CD14-positive monocyte (primary cell): ENCODE data around the gene ARID4B. TPM values are rescaled to one million over a fixed set of nuclear protein-coding genes. Genes with fewer than 3 reads are reported as not detected.

Experiments
- DNase-seq, 3 donors: peaks; one replicate each; pipeline ENCODE4 v3.0.0-alpha.2; 2011 to 2022
- H2AFZ ChIP-seq: 2 replicates; pipeline ENCODE4 v1.6.0; 2012; ENCODE audit warnings: mild to moderate bottlenecking, low read depth, low read length, inconsistent platforms; ENCODE audit not compliant: insufficient read depth, poor library complexity, severe bottlenecking
- H3K27ac ChIP-seq, 2 donors: 1 replicate in 1 of 2; 2 replicates in 1 of 2; pipeline ENCODE4 v1.5.1; 2012 to 2013; ENCODE audit warnings: low read length in 2 of 2, control low read depth in 1 of 2, inconsistent platforms in 1 of 2, low read depth in 1 of 2, mild to moderate bottlenecking in 1 of 2
- H3K27me3 ChIP-seq, 2 donors: one replicate each; pipeline versions ENCODE4 v1.6.0 to v1.6.1; 2011 to 2013; ENCODE audit warnings: low read length in 2 of 2; ENCODE audit not compliant: control insufficient read depth in 2 of 2, insufficient read depth in 2 of 2
- H3K36me3 ChIP-seq, 2 donors: replicated peaks in 1 of 2; 1 replicate in 1 of 2; 2 replicates in 1 of 2; pipeline versions ENCODE4 v1.5.1 to v1.6.1; 2012 to 2013; ENCODE audit warnings: low read length in 2 of 2, control low read depth in 1 of 2, inconsistent platforms in 1 of 2, mild to moderate bottlenecking in 1 of 2; ENCODE audit not compliant: insufficient read depth in 2 of 2, control insufficient read depth in 1 of 2
- H3K4me1 ChIP-seq, 2 donors: 1 replicate in 1 of 2; 2 replicates in 1 of 2; pipeline versions ENCODE4 v1.5.1 to v1.6.1; 2012 to 2013; ENCODE audit warnings: low read length in 2 of 2, control low read depth in 1 of 2, inconsistent platforms in 1 of 2, mild to moderate bottlenecking in 1 of 2, moderate library complexity in 1 of 2; ENCODE audit not compliant: insufficient read depth in 2 of 2, control insufficient read depth in 1 of 2
- H3K4me2 ChIP-seq: replicated peaks from 2 replicates; pipeline ENCODE3; 2012; ENCODE audit warnings: low read length, moderate library complexity, mild to moderate bottlenecking; ENCODE audit not compliant: poor library complexity, severe bottlenecking; ENCODE audit errors: extremely low read depth
- H3K4me3 ChIP-seq, 3 experiments: fragments of 200-600 bp in 1 of 3; sonication (generic) in 1 of 3; replicated peaks in 1 of 3; 1 replicate in 2 of 3; 2 replicates in 1 of 3; pipeline ENCODE4 v1.5.1; 2011 to 2013; ENCODE audit warnings: low read length in 3 of 3, mild to moderate bottlenecking in 3 of 3, control low read depth in 2 of 3, low read depth in 2 of 3, inconsistent platforms in 1 of 3, moderate library complexity in 1 of 3
- H3K79me2 ChIP-seq: 2 replicates; pipeline ENCODE4 v1.6.0; 2012; ENCODE audit warnings: mild to moderate bottlenecking, control low read depth, inconsistent platforms, low read length, moderate library complexity; ENCODE audit not compliant: insufficient read depth
- H3K9ac ChIP-seq: 2 replicates; pipeline ENCODE4 v1.6.0; 2017; ENCODE audit warnings: low read length, mild to moderate bottlenecking; ENCODE audit not compliant: insufficient read depth, poor library complexity, severe bottlenecking
- H3K9me3 ChIP-seq, 2 donors: replicated peaks in 1 of 2; 1 replicate in 1 of 2; 2 replicates in 1 of 2; pipeline versions ENCODE4 v1.5.1 to v1.6.1; 2012 to 2013; ENCODE audit warnings: low read length in 2 of 2, control low read depth in 1 of 2; ENCODE audit not compliant: control insufficient read depth in 1 of 2, insufficient read depth in 1 of 2
- H4K20me1 ChIP-seq: 2 replicates; pipeline ENCODE4 v1.6.0; 2012; ENCODE audit warnings: mild to moderate bottlenecking, low read length, control low read depth, moderate library complexity; ENCODE audit not compliant: insufficient read depth
- H3K27ac Mint-ChIP-seq, 7 donors: one replicate each; pipeline ENCODE4 v1.8.0; 2020; ENCODE audit warnings: mild to moderate bottlenecking in 7 of 7, mixed read lengths in 7 of 7, moderate library complexity in 6 of 7, inconsistent platforms in 2 of 7
- H3K27me3 Mint-ChIP-seq, 3 donors: one replicate each; pipeline ENCODE4 v1.8.0; 2021 to 2022; ENCODE audit warnings: low read depth in 3 of 3, mild to moderate bottlenecking in 3 of 3, mixed read lengths in 3 of 3, moderate library complexity in 3 of 3, inconsistent platforms in 1 of 3
- H3K36me3 Mint-ChIP-seq, 2 donors: one replicate each; pipeline ENCODE4 v1.8.0; 2020; ENCODE audit warnings: mixed read lengths in 2 of 2, inconsistent platforms in 1 of 2, mild to moderate bottlenecking in 1 of 2
- H3K4me1 Mint-ChIP-seq: one replicate; pipeline ENCODE4 v1.8.0; 2020; ENCODE audit warnings: mild to moderate bottlenecking, mixed read lengths
- H3K4me3 Mint-ChIP-seq, 2 donors: one replicate each; pipeline ENCODE4 v1.8.0; 2020; ENCODE audit warnings: mild to moderate bottlenecking in 2 of 2, mixed read lengths in 2 of 2, moderate library complexity in 1 of 2
- H3K9me3 Mint-ChIP-seq, 7 donors: one replicate each; pipeline ENCODE4 v1.8.0; 2020 to 2022; ENCODE audit warnings: mixed read lengths in 7 of 7, mild to moderate bottlenecking in 6 of 7, moderate library complexity in 6 of 7, inconsistent platforms in 2 of 7
- CTCF ChIP-seq: fragments of 200-600 bp; IDR thresholded peaks from one replicate; pipeline ENCODE4 v1.8.0; 2022; ENCODE audit warnings: antibody characterized with exemption, mild to moderate bottlenecking
- WGBS: methylation state at CpG from one replicate; pipeline ENCODE4 v1.1.5; 2013; ENCODE audit warnings: missing lambda C conversion rate; ENCODE audit not compliant: insufficient coverage; 5-methylcytosine and 5-hydroxymethylcytosine counted together
- intact Hi-C, 2 donors: fragments of 100-400 bp; cut with micrococcal nuclease; formaldehyde crosslinking; loops; one replicate each; pipeline versions ENCODE4 v1.15.0 to v1.15.1; 2023
- polyA minus RNA-seq: library from RNA; depleted of rRNA, polyadenylated mRNA; stranded (reverse); fragments of >200 nt; gene quantifications from 2 replicates; pipeline ENCODE4 v1.2.3, GENCODE V29; 2012
- polyA plus RNA-seq, 3 donors: library from polyadenylated mRNA; depleted of rRNA in 1 of 3; unstranded in 2 of 3; stranded (reverse) in 1 of 3; fragments of 300-500 nt in 2 of 3; fragments of >200 nt in 1 of 3; fragmentation: Illumina TruSeq in 2 of 3; gene quantifications; 1 replicate in 2 of 3; 2 replicates in 1 of 3; pipeline ENCODE4 v1.2.3, GENCODE V29; 2012 to 2021
- total RNA-seq, 12 experiments: library from RNA in 1 of 12; stranded (reverse) in 1 of 12; fragments of 120-200 nt in 1 of 12; gene quantifications; one replicate each; pipeline ENCODE4 v1.2.4 and lab custom pipeline; 2013 to 2026; ENCODE audit warnings: mixed read lengths in 6 of 12, inconsistent platforms in 1 of 12

Gene ARID4B
- total RNA-seq (2013), result 47.7 TPM
- polyA plus RNA-seq (10 to 100 TPM in 2 of 3 donors, 1 to 10 TPM in 1; 9.3 to 15.4 (median 11.1) TPM), polyA minus RNA-seq (24.7 and 29.3 TPM in 2 replicates), total RNA-seq (lab: John Stamatoyannopoulos, UW) (133 to 184 (median 164) reads per million in 11 experiments)

DNA sequence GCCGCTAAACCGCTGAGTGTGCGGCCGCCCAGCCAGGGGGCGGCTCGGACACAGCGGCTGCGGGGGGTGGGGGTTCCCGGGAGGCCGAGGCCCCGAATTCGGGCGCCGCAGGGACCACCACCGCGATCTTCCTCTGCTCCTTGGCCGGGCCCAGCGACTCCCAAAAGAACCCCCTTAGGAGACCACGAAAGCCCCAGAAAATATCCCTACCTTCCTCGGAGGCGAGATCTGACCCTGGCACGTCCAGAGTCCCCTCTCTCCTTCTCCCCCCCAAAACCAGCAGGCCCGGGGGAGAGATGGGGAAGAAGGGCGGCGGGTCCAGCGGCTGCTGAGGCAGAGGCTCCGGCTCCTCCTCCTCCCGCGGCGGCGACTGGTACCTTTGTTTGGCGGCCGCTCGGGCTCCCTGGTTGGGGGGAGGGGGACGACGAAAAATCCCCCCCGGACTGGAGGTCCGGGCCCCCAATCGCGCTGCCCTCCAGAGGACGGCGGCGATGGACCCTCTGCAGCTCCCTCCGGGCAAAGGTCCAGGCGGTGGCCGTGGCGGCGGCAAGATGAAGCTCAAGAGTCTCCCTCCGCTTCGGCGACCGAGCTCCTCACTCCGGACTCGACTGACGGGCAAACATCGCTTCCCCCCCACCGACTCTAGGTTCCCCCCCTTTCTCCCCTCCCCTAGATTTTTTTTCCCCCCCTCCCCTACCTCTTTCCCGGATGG lies at the start of gene ARID4B:
TSS of gene ARID4B (minus strand) at position 621 of the 712 bp plus-strand sequence. CDS start 1,260 bp downstream, outside the sequence.
- H3K27ac ChIP-seq, result peak within 1 kb of the TSS; percentile 90 to 96
- H3K27me3 Mint-ChIP-seq, result peaks cover 0 to 2% (median 0%) of the 10 kb centered on the region in 3 donors
- peak within 1 kb of the TSS; percentile 95 to 98 (median 97) for H3K27ac Mint-ChIP-seq
- H3K9me3 ChIP-seq, result no peaks in the 10 kb centered on the region
- peaks cover 0 to under 1% of the 10 kb centered on the region in 2 donors for H3K36me3 ChIP-seq
- H4K20me1 ChIP-seq, result peaks cover 77% of the 10 kb centered on the region
- H3K4me1 ChIP-seq, result peaks cover 33 to 60% of the 10 kb centered on the region in 2 donors
- TF ChIP-seq CTCF, result no peak
- H3K4me3 Mint-ChIP-seq, result peak within 1 kb of the TSS; percentile 97 to 99
- 0% methylated on average over 32 of the region's 58 CpGs for WGBS
- H3K9ac ChIP-seq, result peak within 1 kb of the TSS; percentile 96
- H3K36me3 Mint-ChIP-seq, result peaks cover under 1 to 7% of the 10 kb centered on the region in 2 donors
- H3K27me3 ChIP-seq, result no peaks in the 10 kb centered on the region
- DNase-seq, result no peak
- H3K4me1 Mint-ChIP-seq, result peaks cover 29% of the 10 kb centered on the region
- H3K79me2 ChIP-seq, result peaks cover 90% of the 10 kb centered on the region
- peak within 1 kb of the TSS; percentile 75 for H2AFZ ChIP-seq
- peak within 1 kb of the TSS; percentile 93 for H3K4me2 ChIP-seq
- intact Hi-C loops, result loop anchor here (2.0 to 10.0 kb wide), 6 partner anchors 39 to 203 kb away; partner anchors contain the start of genes B3GALNT2 (in 2 of the 2), TBCE (in 2 of the 2), RBM34 (in 1 of the 2) and TOMM20 (in 1 of the 2)
- no peaks in the 10 kb centered on the region for H3K9me3 Mint-ChIP-seq
- peak within 1 kb of the TSS; percentile 81 to 99 (median 92) for H3K4me3 ChIP-seq

DNA sequence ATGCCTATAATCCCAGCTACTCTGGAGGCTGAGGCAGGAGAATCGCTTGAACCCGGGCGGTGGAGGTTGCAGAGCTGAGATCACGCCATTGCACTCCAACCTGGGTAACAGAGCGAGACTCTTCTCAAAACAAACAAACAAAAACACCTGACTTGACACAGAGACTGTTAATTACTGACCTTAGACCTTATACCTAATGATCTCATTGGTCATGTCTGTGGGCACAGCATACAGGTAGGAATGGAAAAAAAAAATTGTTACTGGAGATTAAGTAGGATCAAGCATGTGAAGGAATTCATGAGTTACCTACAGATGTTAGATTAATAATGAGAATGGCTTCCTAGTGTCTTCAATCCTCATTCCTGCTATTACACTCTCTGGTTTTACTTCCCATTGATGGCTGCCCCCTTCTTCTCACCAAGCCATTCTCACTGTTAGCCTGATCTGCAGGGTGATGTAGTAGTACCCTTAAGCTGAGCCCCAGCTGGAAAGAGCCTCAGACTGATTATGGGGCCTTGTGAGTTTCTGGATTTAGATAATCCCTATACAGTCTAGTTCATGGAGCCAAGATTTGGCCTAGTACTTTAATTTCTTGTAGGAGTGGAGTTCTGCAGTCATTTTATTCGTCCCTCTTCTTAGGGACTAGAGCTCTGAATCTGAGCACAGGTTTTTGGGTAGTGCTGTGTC lies 48.1 kb upstream of the ARID4B start:
- Histone ChIP-seq H3K4me1 (no peaks in the 10 kb centered on the region), H3K27me3 (no peaks in the 10 kb centered on the region), H3K36me3 (peaks cover 12 to 31% of the 10 kb centered on the region in 2 donors), H3K27ac (no peak overlapping the region), H3K79me2 (peaks cover 30% of the 10 kb centered on the region), H4K20me1 (peaks cover 14% of the 10 kb centered on the region), H3K4me2 (no peak overlapping the region), H3K9me3 (no peaks in the 10 kb centered on the region), H2AFZ (no peak overlapping the region), H3K4me3 (no peak overlapping the region), H3K9ac (no peak overlapping the region)
- Mint-ChIP-seq H3K36me3 (peaks cover 30 to 57% of the 10 kb centered on the region in 2 donors), H3K9me3 (no peaks in the 10 kb centered on the region), H3K27ac (peak overlapping the region in 3 of 7 donors; percentile 4 to 59 (median 21)), H3K27me3 (peaks cover 0 to 2% (median 0%) of the 10 kb centered on the region in 3 donors), H3K4me3 (no peak overlapping the region), H3K4me1 (no peaks in the 10 kb centered on the region)
- intact Hi-C loops, result no loop called here
- WGBS, result 100% methylated on average over 4 of the region's 6 CpGs
- TF ChIP-seq CTCF, result no peak
- no peak for DNase-seq
